ENCODE measurements around the gene QRICH1. TPM values are rescaled to one million over a fixed set of nuclear protein-coding genes. Genes with fewer than 3 reads are reported as not detected.

Gene QRICH1
- total and polyA plus RNA-seq, 2 of the 13 experiments (the other 11 are each of a cell fraction or from before 2014, with no cell fraction given), result 52.6 to 102 TPM

- no peak for DNase-seq (ENCODE audit: low spot score)
- Histone ChIP-seq H3K79me2 (ENCODE audit: insufficient read depth, low read length) (peaks cover 34% of the 10 kb centered on the region), H3K9ac (ENCODE audit: insufficient read depth, low read depth, low read length) (no peak overlapping the region), H3K4me1 (ENCODE audit: insufficient read depth, low read length) (peaks cover 36% of the 10 kb centered on the region), H3K36me3 (replicated peaks in 1 of 2; ENCODE audit: control insufficient read depth in 1 of 2, insufficient read depth in 2 of 2, low read length in 2 of 2) (peaks cover 12 to 27% of the 10 kb centered on the region in 2 experiments), H2AFZ (ENCODE audit: low read length) (no peak overlapping the region), H4K20me1 (ENCODE audit: insufficient read depth, low read length) (peaks cover 31% of the 10 kb centered on the region), H3K27ac (ENCODE audit: extremely low read length, insufficient read depth, low read length) (no peak overlapping the region), H3K27me3 (ENCODE audit: control insufficient read depth in 1 of 2, insufficient read depth in 2 of 2, low read length in 2 of 2) (no peaks in the 10 kb centered on the region), H3K4me2 (ENCODE audit: low read depth, low read length) (no peak overlapping the region), H3K9me3 (ENCODE audit: low read length) (no peaks in the 10 kb centered on the region), H3K4me3 (replicated peaks in 1 of 3; ENCODE audit: insufficient read depth in 1 of 3, low read depth in 2 of 3, low read length in 3 of 3) (no peak overlapping the region)
- in situ Hi-C loops (cut with HindIII; ENCODE audit: extremely low pct_ligation_motif_present, low pct_unique_long_range_greater_than_20kb) (no loop called here), intact Hi-C loops (cut with micrococcal nuclease; ENCODE audit: unreplicated experiment) (no loop called here)
- ChIA-PET CTCF (ENCODE audit: low intra/inter-chr PET ratio, low total read pairs) (no interaction called here), POLR2A (interaction anchor here (1.2 to 12.8 kb wide), 3 partner anchors 13 to 84 kb away, joined by 6 to 280 read pairs (median 42); partner anchors contain the start of genes DALRD3, IMPDH2, NDUFAF3 and QRICH1)
- FAIRE-seq, result no peak
- 81% methylated on average over 3 of the region's 3 CpGs for WGBS (ENCODE audit: low lambda C conversion rate)
- no TSS peak for BruUV-seq (replicated peaks)
- ATAC-seq, result no peak
- TF ChIP-seq ZNF609 (CRISPR knock-in tag; IDR thresholded peaks at IDR 0.05; ENCODE audit: borderline replicate concordance) (no peak), ZBTB43 (CRISPR knock-in tag; conservative IDR thresholded peaks at IDR 0.05) (no peak), ZNF512B (CRISPR knock-in tag; IDR thresholded peaks at IDR 0.05; ENCODE audit: borderline replicate concordance) (no peak)
These were observed 84.5 kb downstream of the QRICH1 start for GRCh38 chr3:49009396-49009795.

Measured in HepG2 (cell line).